Neutrophil (primary cell): ENCODE results near the gene SRPK3.

Experiments
- H3K27ac ChIP-seq: fragments of 200-600 bp; sonication (generic); 2 replicates; pipeline ENCODE4 v1.5.1; 2016; ENCODE audit warnings: mild to moderate bottlenecking, moderate library complexity
- H3K27me3 ChIP-seq: fragments of 200-600 bp; sonication (generic); 2 replicates; pipeline ENCODE4 v1.6.0; 2016; ENCODE audit warnings: mild to moderate bottlenecking
- H3K36me3 ChIP-seq: fragments of 200-600 bp; sonication (generic); 2 replicates; pipeline ENCODE4 v1.5.1; 2017
- H3K4me1 ChIP-seq, 2 experiments: fragments of 200-600 bp in 1 of 2; sonication (generic) in 1 of 2; 1 replicate in 1 of 2; 2 replicates in 1 of 2; pipeline versions ENCODE4 v1.5.1 to v1.6.1; 2013 to 2016; ENCODE audit warnings: low read depth in 1 of 2, low read length in 1 of 2, mild to moderate bottlenecking in 1 of 2, moderate library complexity in 1 of 2; ENCODE audit not compliant: control insufficient read depth in 1 of 2, insufficient read depth in 1 of 2
- H3K4me3 ChIP-seq, 2 experiments: fragments of 200-600 bp in 1 of 2; sonication (generic) in 1 of 2; 1 replicate in 1 of 2; 2 replicates in 1 of 2; pipeline ENCODE4 v1.5.1; 2013 to 2016; ENCODE audit warnings: low read depth in 1 of 2, low read length in 1 of 2, mild to moderate bottlenecking in 1 of 2, moderate library complexity in 1 of 2
- H3K9me3 ChIP-seq: fragments of 200-600 bp; sonication (generic); 2 replicates; pipeline ENCODE4 v1.5.1; 2016
- TF ChIP-seq, protein P1 (sequence below): fragments of 200-600 bp; sonication (generic); IDR thresholded peaks from 2 replicates; pipeline ENCODE4 v1.5.1; 2016; ENCODE audit warnings: antibody characterized with exemption

The SRPK3 gene

GRCh38 chrX:153825042-153825441 lies 44.2 kb downstream of the SRPK3 start:
- no peaks in the 10 kb centered on the region for H3K4me1 ChIP-seq
- no peaks in the 10 kb centered on the region for H3K9me3 ChIP-seq
- H3K27me3 ChIP-seq: peaks cover 97% of the 10 kb centered on the region
- TF ChIP-seq, protein P1, sequence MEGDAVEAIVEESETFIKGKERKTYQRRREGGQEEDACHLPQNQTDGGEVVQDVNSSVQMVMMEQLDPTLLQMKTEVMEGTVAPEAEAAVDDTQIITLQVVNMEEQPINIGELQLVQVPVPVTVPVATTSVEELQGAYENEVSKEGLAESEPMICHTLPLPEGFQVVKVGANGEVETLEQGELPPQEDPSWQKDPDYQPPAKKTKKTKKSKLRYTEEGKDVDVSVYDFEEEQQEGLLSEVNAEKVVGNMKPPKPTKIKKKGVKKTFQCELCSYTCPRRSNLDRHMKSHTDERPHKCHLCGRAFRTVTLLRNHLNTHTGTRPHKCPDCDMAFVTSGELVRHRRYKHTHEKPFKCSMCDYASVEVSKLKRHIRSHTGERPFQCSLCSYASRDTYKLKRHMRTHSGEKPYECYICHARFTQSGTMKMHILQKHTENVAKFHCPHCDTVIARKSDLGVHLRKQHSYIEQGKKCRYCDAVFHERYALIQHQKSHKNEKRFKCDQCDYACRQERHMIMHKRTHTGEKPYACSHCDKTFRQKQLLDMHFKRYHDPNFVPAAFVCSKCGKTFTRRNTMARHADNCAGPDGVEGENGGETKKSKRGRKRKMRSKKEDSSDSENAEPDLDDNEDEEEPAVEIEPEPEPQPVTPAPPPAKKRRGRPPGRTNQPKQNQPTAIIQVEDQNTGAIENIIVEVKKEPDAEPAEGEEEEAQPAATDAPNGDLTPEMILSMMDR: no peak
- H3K36me3 ChIP-seq: no peaks in the 10 kb centered on the region
- H3K4me3 ChIP-seq: no peak overlapping the region
- H3K27ac ChIP-seq: no peak overlapping the region

DNA sequence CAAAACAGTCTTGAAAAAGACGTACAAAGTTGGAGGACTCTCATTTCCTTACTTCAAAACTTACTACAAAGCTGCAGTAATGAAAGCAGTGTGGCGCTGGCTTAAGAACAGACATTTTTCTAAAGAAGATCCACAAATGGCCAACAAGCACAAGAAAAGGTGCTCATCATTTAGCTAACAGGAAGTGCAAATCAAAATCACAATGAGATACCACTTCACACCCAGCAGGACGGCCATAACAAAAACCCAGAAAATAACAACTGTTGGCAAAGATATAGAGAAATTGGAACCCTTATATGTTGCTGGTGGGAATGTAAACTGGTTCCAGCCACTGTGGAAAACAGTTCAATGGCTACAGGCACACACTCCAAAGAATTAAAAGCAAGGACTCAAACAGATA lies 46.2 kb downstream of the SRPK3 start:
- H3K27me3 ChIP-seq: peaks cover 93% of the 10 kb centered on the region
- TF ChIP-seq, protein P1: no peak
- no peaks in the 10 kb centered on the region for H3K36me3 ChIP-seq
- H3K27ac ChIP-seq: no peak overlapping the region
- no peaks in the 10 kb centered on the region for H3K4me1 ChIP-seq
- no peak overlapping the region for H3K4me3 ChIP-seq
- no peaks in the 10 kb centered on the region for H3K9me3 ChIP-seq

DNA sequence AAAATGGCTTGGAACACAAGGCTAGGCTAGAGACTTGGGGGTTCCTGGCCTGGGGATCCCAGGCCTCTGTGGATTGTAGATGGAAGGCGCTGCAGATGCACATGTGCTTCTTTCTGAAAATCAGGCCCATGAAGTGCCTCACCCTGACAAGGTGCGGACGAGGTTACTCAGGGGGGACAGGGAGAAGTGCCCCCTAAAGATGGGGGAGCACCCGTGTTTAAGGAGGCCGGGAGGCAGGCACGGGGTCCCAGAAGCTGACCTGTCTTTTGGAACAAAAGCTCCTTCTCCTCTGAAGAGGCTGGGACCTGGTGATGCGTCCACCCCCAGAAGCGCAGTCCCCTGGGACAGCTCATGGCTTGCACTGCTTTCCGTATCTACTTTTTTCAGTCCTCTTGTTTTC lies 47.1 kb downstream of the SRPK3 start:
- TF ChIP-seq, protein P1: no peak
- no peak overlapping the region for H3K27ac ChIP-seq
- no peak overlapping the region for H3K4me3 ChIP-seq
- peaks cover 93% of the 10 kb centered on the region for H3K27me3 ChIP-seq
- H3K4me1 ChIP-seq: no peaks in the 10 kb centered on the region
- H3K36me3 ChIP-seq: no peaks in the 10 kb centered on the region
- H3K9me3 ChIP-seq: no peaks in the 10 kb centered on the region

- no peaks in the 10 kb centered on the region for H3K4me1 ChIP-seq
- H3K4me3 ChIP-seq: no peak overlapping the region
- no peaks in the 10 kb centered on the region for H3K36me3 ChIP-seq
- H3K27ac ChIP-seq: no peak overlapping the region
- no peaks in the 10 kb centered on the region for H3K9me3 ChIP-seq
- TF ChIP-seq, protein P1: no peak
- peaks cover 96% of the 10 kb centered on the region for H3K27me3 ChIP-seq
Measured at GRCh38 chrX:153828308-153828707, 47.5 kb downstream of the SRPK3 start.

- Histone ChIP-seq H3K36me3 (no peaks in the 10 kb centered on the region), H3K27ac (no peak overlapping the region), H3K9me3 (no peaks in the 10 kb centered on the region), H3K27me3 (peaks cover 94% of the 10 kb centered on the region), H3K4me3 (no peak overlapping the region), H3K4me1 (no peaks in the 10 kb centered on the region)
- TF ChIP-seq, protein P1: no peak
Measured at GRCh38 chrX:153828723-153829548, 48.1 kb downstream of the SRPK3 start.
